DND-41 (cell line): Measurements from ENCODE around the gene MKRN3.

Experiments used
- EZH2 ChIP-seq: IDR thresholded peaks from 3 replicates; pipeline ENCODE4 v1.6.1; 2012; ENCODE audit warnings: borderline replicate concordance, low read depth, mild to moderate bottlenecking, moderate library complexity, low read length, inconsistent platforms; ENCODE audit not compliant: severe bottlenecking
- TF ChIP-seq, protein P1 (sequence below): IDR thresholded peaks from 2 replicates; pipeline ENCODE4 v1.5.1; 2012; ENCODE audit warnings: borderline replicate concordance, low read length, moderate library complexity, mild to moderate bottlenecking; ENCODE audit not compliant: poor library complexity, severe bottlenecking; ENCODE audit errors: extremely low read depth

DNA sequence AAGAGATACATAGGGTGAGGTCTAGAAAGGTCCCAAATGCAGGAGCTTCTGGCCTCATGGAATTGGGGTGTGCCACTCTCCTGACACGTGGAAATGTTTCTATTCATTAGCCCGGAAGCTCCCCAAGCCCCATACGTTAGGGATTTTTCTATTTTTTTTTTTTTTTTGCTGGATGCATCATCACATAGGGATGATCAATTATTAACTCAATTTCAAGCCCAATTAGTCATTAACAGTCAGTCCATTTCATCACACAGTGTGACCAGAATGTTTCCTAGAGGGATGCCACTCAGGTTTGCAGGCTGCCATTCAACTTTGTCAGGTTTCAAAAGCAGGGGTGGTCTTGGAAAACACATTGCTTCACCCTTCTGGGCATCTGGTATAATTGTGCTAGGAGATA, 40.7 kb upstream of the MKRN3 start:
- TF ChIP-seq, protein P1, sequence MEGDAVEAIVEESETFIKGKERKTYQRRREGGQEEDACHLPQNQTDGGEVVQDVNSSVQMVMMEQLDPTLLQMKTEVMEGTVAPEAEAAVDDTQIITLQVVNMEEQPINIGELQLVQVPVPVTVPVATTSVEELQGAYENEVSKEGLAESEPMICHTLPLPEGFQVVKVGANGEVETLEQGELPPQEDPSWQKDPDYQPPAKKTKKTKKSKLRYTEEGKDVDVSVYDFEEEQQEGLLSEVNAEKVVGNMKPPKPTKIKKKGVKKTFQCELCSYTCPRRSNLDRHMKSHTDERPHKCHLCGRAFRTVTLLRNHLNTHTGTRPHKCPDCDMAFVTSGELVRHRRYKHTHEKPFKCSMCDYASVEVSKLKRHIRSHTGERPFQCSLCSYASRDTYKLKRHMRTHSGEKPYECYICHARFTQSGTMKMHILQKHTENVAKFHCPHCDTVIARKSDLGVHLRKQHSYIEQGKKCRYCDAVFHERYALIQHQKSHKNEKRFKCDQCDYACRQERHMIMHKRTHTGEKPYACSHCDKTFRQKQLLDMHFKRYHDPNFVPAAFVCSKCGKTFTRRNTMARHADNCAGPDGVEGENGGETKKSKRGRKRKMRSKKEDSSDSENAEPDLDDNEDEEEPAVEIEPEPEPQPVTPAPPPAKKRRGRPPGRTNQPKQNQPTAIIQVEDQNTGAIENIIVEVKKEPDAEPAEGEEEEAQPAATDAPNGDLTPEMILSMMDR, result no peak
- no peak for TF ChIP-seq EZH2
